CD4-positive, alpha-beta T cell (primary cell): Measurements from ENCODE around the gene NACC2. TPM values are rescaled to one million over a fixed set of nuclear protein-coding genes. Genes with fewer than 3 reads are reported as not detected.

Experiments
- ATAC-seq: fragments of 200-7000 bp; cut with Tn5 transposase; one replicate; pipeline ENCODE4 v1.10.0; 2022; ENCODE audit warnings: mild to moderate bottlenecking; ENCODE audit not compliant: poor library complexity
- CTCF ChIA-PET: fragments of 350-600 bp; sonication (Branson Sonifier 250); formaldehyde crosslinking; loops from one replicate; lab custom pipeline; 2021; ENCODE audit warnings: antibody characterized with exemption, inconsistent platforms; lab: Charles Lee
- POLR2A ChIA-PET: fragments of 350-600 bp; sonication (Branson Sonifier 250); formaldehyde crosslinking; loops from one replicate; lab custom pipeline; 2021; ENCODE audit warnings: antibody characterized with exemption, inconsistent platforms; lab: Charles Lee
- DNase-seq, 14 experiments: peaks; one replicate each; pipeline ENCODE4 v3.0.0-alpha.2; 2013 to 2020; ENCODE audit warnings: mixed read lengths in 2 of 14
- H3K27ac ChIP-seq, 2 donors: one replicate each; pipeline versions ENCODE4 v1.5.1 to v1.7.0; 2013; ENCODE audit warnings: low read length in 2 of 2, low read depth in 1 of 2, mild to moderate bottlenecking in 1 of 2
- H3K27me3 ChIP-seq, 2 experiments: 1 replicate in 1 of 2; 2 replicates in 1 of 2; pipeline versions ENCODE4 v1.6.1 to v1.7.0; 2013; ENCODE audit warnings: low read length in 2 of 2, control low read depth in 1 of 2, mild to moderate bottlenecking in 1 of 2, moderate library complexity in 1 of 2; ENCODE audit not compliant: insufficient read depth in 2 of 2, control insufficient read depth in 1 of 2
- H3K36me3 ChIP-seq: one replicate; pipeline ENCODE4 v1.6.1; 2013; ENCODE audit warnings: low read length, control low read depth; ENCODE audit not compliant: insufficient read depth
- H3K4me1 ChIP-seq: one replicate; pipeline ENCODE4 v1.6.1; 2013; ENCODE audit warnings: low read length, control low read depth; ENCODE audit not compliant: insufficient read depth
- H3K4me3 ChIP-seq: one replicate; pipeline ENCODE4 v1.5.1; 2013; ENCODE audit warnings: mild to moderate bottlenecking, low read length, moderate library complexity
- H3K9me3 ChIP-seq, 2 experiments: 1 replicate in 1 of 2; 2 replicates in 1 of 2; pipeline versions ENCODE4 v1.6.1 to v1.7.0; 2013; ENCODE audit warnings: low read length in 2 of 2, mild to moderate bottlenecking in 2 of 2, control low read depth in 1 of 2, moderate library complexity in 1 of 2; ENCODE audit not compliant: control insufficient read depth in 1 of 2, insufficient read depth in 1 of 2
- H3K27ac Mint-ChIP-seq: one replicate; pipeline ENCODE4 v1.8.0; 2020; ENCODE audit warnings: mixed read lengths
- H3K27me3 Mint-ChIP-seq: one replicate; pipeline ENCODE4 v1.8.0; 2021; ENCODE audit warnings: mixed read lengths
- H3K36me3 Mint-ChIP-seq: one replicate; pipeline ENCODE4 v1.8.0; 2021; ENCODE audit warnings: low read depth, mixed read lengths
- H3K4me1 Mint-ChIP-seq: one replicate; pipeline ENCODE4 v1.8.0; 2021; ENCODE audit warnings: low read depth, mixed read lengths
- H3K4me3 Mint-ChIP-seq: one replicate; pipeline ENCODE4 v1.8.0; 2020; ENCODE audit warnings: mild to moderate bottlenecking, mixed read lengths
- H3K9me3 Mint-ChIP-seq: one replicate; pipeline ENCODE4 v1.8.0; 2020; ENCODE audit warnings: mixed read lengths
- intact Hi-C, 2 experiments: fragments of 100-400 bp; cut with DNase I in 1 of 2; cut with micrococcal nuclease in 1 of 2; formaldehyde crosslinking; loops; one replicate each; pipeline versions ENCODE4 v1.15.1 to v1.9.0; 2023 to 2025; cut with DNase I, micrococcal nuclease
- total RNA-seq, 174 experiments: library from RNA in 2 of 174; stranded (reverse) in 2 of 174; gene quantifications; one replicate each; pipeline ENCODE4 v1.2.3 and lab custom pipeline; 2021 to 2026
- TF ChIP-seq, protein P1 (sequence below): fragments of 200-600 bp; IDR thresholded peaks from one replicate; pipeline ENCODE4 v1.8.0; 2022; ENCODE audit warnings: antibody characterized with exemption, mild to moderate bottlenecking

Gene NACC2
- total RNA-seq, 2 experiments from 2014 or later: 2.1 to 2.7 TPM

DNA sequence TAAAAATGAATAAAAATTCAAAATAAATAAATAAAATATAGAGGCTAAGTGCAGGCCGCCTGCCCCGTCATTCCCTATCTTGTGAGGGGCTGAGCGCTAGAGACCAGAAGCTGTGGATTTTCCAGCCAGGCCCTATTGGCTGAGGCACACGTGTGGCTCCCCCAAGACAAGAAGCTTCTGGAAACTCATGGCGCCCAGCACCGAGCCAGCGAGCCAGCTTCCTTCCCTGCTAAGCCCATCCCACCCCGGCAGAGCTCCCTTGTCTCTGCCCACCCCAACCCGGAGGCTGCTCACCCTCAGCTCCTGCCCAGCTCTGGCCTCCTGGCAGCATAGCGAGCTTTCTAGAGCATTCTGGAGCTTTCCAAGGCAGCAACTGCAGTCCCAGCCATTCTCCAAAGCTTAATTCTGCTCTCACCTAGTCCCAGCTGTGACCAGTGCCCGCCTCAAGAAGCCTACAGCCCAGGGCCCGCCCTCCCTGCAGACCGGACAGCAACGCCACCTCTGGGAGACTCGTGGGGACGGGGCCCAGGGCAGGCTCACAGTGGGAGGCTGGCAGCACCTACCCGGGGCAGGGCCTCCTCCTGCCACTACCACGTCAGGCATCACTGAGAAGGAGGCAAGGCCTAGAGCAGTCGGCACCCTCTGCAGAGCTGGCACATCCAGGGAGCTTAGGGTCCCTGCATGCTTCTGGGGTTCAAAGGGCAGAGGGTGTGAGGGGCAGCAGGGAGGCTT, 46.8 kb upstream of the NACC2 start:
- no peak overlapping the region for H3K4me3 ChIP-seq
- no peak overlapping the region for H3K27ac Mint-ChIP-seq
- no peaks in the 10 kb centered on the region for H3K4me1 ChIP-seq
- ATAC-seq: no peak
- H3K9me3 ChIP-seq: peaks cover 0 to 11% of the 10 kb centered on the region in 2 experiments
- peaks cover 23 to 30% of the 10 kb centered on the region in 2 experiments for H3K27me3 ChIP-seq
- no peaks in the 10 kb centered on the region for H3K9me3 Mint-ChIP-seq
- no peak overlapping the region for H3K4me3 Mint-ChIP-seq
- no peaks in the 10 kb centered on the region for H3K36me3 ChIP-seq
- DNase-seq: no peak
- H3K36me3 Mint-ChIP-seq: no peaks in the 10 kb centered on the region
- TF ChIP-seq, protein P1, sequence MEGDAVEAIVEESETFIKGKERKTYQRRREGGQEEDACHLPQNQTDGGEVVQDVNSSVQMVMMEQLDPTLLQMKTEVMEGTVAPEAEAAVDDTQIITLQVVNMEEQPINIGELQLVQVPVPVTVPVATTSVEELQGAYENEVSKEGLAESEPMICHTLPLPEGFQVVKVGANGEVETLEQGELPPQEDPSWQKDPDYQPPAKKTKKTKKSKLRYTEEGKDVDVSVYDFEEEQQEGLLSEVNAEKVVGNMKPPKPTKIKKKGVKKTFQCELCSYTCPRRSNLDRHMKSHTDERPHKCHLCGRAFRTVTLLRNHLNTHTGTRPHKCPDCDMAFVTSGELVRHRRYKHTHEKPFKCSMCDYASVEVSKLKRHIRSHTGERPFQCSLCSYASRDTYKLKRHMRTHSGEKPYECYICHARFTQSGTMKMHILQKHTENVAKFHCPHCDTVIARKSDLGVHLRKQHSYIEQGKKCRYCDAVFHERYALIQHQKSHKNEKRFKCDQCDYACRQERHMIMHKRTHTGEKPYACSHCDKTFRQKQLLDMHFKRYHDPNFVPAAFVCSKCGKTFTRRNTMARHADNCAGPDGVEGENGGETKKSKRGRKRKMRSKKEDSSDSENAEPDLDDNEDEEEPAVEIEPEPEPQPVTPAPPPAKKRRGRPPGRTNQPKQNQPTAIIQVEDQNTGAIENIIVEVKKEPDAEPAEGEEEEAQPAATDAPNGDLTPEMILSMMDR: no peak
- ChIA-PET POLR2A (no interaction called here), CTCF (no interaction called here)
- intact Hi-C loops: no loop called here
- H3K4me1 Mint-ChIP-seq: no peaks in the 10 kb centered on the region
- H3K27me3 Mint-ChIP-seq: peaks cover 21% of the 10 kb centered on the region
- no peak overlapping the region for H3K27ac ChIP-seq

DNA sequence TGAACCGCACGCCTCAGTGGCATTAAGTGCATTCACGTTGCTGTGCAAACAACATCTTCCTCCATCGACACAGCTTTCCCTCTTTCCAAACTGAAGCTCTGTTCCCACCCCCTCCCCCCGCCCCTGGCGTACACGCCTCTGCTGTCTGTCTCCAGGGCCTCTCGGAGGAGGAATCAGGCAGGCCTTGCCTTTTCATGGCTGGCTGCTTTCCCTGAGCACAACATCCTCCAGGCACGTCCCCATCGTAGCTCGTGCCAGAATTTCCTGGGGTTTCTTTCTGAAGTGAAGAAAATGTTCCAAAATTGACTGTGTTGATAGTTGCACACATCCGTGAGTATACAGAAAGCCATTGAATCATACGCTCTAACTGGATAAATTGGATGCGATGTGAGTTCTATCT, 45.9 kb upstream of the NACC2 start:
- peaks cover 21 to 28% of the 10 kb centered on the region in 2 experiments for H3K27me3 ChIP-seq
- no peak overlapping the region for H3K27ac Mint-ChIP-seq
- H3K9me3 ChIP-seq: peaks cover 0 to 7% of the 10 kb centered on the region in 2 experiments
- H3K36me3 ChIP-seq: no peaks in the 10 kb centered on the region
- intact Hi-C loops: no loop called here
- ChIA-PET CTCF (no interaction called here), POLR2A (no interaction called here)
- TF ChIP-seq, protein P1: no peak
- H3K36me3 Mint-ChIP-seq: no peaks in the 10 kb centered on the region
- ATAC-seq (no peak), DNase-seq (no peak)
- H3K27ac ChIP-seq: no peak overlapping the region
- no peak overlapping the region for H3K4me3 Mint-ChIP-seq
- no peaks in the 10 kb centered on the region for H3K4me1 Mint-ChIP-seq
- no peaks in the 10 kb centered on the region for H3K4me1 ChIP-seq
- no peak overlapping the region for H3K4me3 ChIP-seq
- no peaks in the 10 kb centered on the region for H3K9me3 Mint-ChIP-seq
- H3K27me3 Mint-ChIP-seq: peaks cover 21% of the 10 kb centered on the region

- H3K27me3 ChIP-seq: peaks cover 17 to 28% of the 10 kb centered on the region in 2 experiments
- Mint-ChIP-seq H3K27me3 (peaks cover 27% of the 10 kb centered on the region), H3K4me1 (no peaks in the 10 kb centered on the region), H3K27ac (no peak overlapping the region), H3K36me3 (no peaks in the 10 kb centered on the region), H3K9me3 (no peaks in the 10 kb centered on the region), H3K4me3 (no peak overlapping the region)
- intact Hi-C loops: no loop called here
- CTCF ChIA-PET: interaction anchor here (1.3 kb wide), 1 partner anchor 12 kb away, joined by 6 read pairs; no protein-coding TSS in a partner anchor
- POLR2A ChIA-PET: no interaction called here
- H3K9me3 ChIP-seq: peaks cover 0 to 6% of the 10 kb centered on the region in 2 experiments
- no peak overlapping the region for H3K27ac ChIP-seq
- no peak overlapping the region for H3K4me3 ChIP-seq
- H3K36me3 ChIP-seq: no peaks in the 10 kb centered on the region
- TF ChIP-seq, protein P1: no peak
- no peaks in the 10 kb centered on the region for H3K4me1 ChIP-seq
- ATAC-seq: no peak
- DNase-seq: no peak
Observed at GRCh38 chr9:136140046-136140445, 45.0 kb upstream of the NACC2 start.
